SJSA1 (cell line): Measurements from ENCODE around the gene ADRB2. TPM values are rescaled to one million over a fixed set of nuclear protein-coding genes. Genes with fewer than 3 reads are reported as not detected.

Source experiments
- total RNA-seq: library from RNA; depleted of rRNA; stranded (reverse); fragments of >200 nt; shearing (Covaris generic); gene quantifications from 2 replicates; pipeline ENCODE4 v1.2.3, GENCODE V29; 2014; rRNA removed

ADRB2 gene
- total RNA-seq, 1 experiment from 2014 or later: 14.9 TPM

Other genes starting within 250 kb of the ADRB2 start
- not detected in 2 replicates for gene HTR4, start 172.1 kb upstream of the ADRB2 start, total RNA-seq
- 11.2 and 16.9 TPM in 2 replicates for gene SH3TC2, start 236.5 kb downstream of the ADRB2 start, total RNA-seq